Left renal pelvis (tissue), 4 donors: Measurements from ENCODE around the gene RGPD6. TPM values are rescaled to one million over a fixed set of nuclear protein-coding genes. Genes with fewer than 3 reads are reported as not detected.
"Not testable (repeated sequence)": the region's sequence is repeated elsewhere in the genome, so short reads cannot be mapped to it uniquely, and the experiment has no call there.

ENCODE experiments used
- DNase-seq, 4 donors: peaks; one replicate each; pipeline ENCODE4 v3.0.0-alpha.2; 2013; ENCODE audit warnings: low read depth in 4 of 4, low spot score in 3 of 4
- polyA plus RNA-seq, 4 donors: library from polyadenylated mRNA; unstranded; fragments of 120-200 nt; gene quantifications; one replicate each; pipeline ENCODE4 v1.2.1, GENCODE V29; 2013; ENCODE audit not compliant: insufficient read length in 4 of 4

RGPD6 gene
- 10 to 100 TPM; 32.3 to 46.5 (median 36.3) TPM for polyA plus RNA-seq

- not testable (repeated sequence) for DNase-seq
These were observed at the start of gene RGPD6 for GRCh38 chr2:110576763-110577416. RGPD6 (minus strand) TSS chr2:110577222; CDS start chr2:110577024, 198 bp downstream.

- not testable (repeated sequence) for DNase-seq
These were observed 42.4 kb upstream of the RGPD6 start for GRCh38 chr2:110619326-110619939.

GRCh38 chr2:110613927-110614326 lies 36.9 kb upstream of the RGPD6 start:
- DNase-seq = not testable (repeated sequence)

GRCh38 chr2:110610613-110611250 lies 33.7 kb upstream of the RGPD6 start:
- DNase-seq = not testable (repeated sequence)

- not testable (repeated sequence) for DNase-seq
These were observed 33.0 kb upstream of the RGPD6 start for GRCh38 chr2:110609843-110610612.

GRCh38 chr2:110608788-110609502 lies 31.9 kb upstream of the RGPD6 start:
- DNase-seq = not testable (repeated sequence)

- not testable (repeated sequence) for DNase-seq
These were observed 28.0 kb upstream of the RGPD6 start for GRCh38 chr2:110605057-110605456.

- not testable (repeated sequence) for DNase-seq
These were observed 27.0 kb upstream of the RGPD6 start for GRCh38 chr2:110603917-110604591.

- DNase-seq = not testable (repeated sequence)
These were observed 25.1 kb upstream of the RGPD6 start for GRCh38 chr2:110602139-110602538.

GRCh38 chr2:110591973-110592372 lies 15.0 kb upstream of the RGPD6 start:
- DNase-seq = not testable (repeated sequence)

GRCh38 chr2:110589677-110590330 lies 12.8 kb upstream of the RGPD6 start:
- not testable (repeated sequence) for DNase-seq

GRCh38 chr2:110588520-110588919 lies 11.5 kb upstream of the RGPD6 start:
- DNase-seq = not testable (repeated sequence)

GRCh38 chr2:110579216-110579965 lies 2.4 kb upstream of the RGPD6 start:
- DNase-seq = not testable (repeated sequence)

- DNase-seq = not testable (repeated sequence)
These were observed 1.4 kb upstream of the RGPD6 start for GRCh38 chr2:110578429-110578828.

GRCh38 chr2:110499755-110500377 lies 77.2 kb downstream of the RGPD6 start:
- not testable (repeated sequence) for DNase-seq

GRCh38 chr2:110496027-110496426 lies 81.0 kb downstream of the RGPD6 start:
- DNase-seq = not testable (repeated sequence)

GRCh38 chr2:110494488-110494887 lies 82.5 kb downstream of the RGPD6 start:
- DNase-seq = not testable (repeated sequence)

GRCh38 chr2:110488991-110489390 lies 88.0 kb downstream of the RGPD6 start:
- DNase-seq = not testable (repeated sequence)
